Prostate gland (tissue), 2 donors: ENCODE data around the gene ARF4. TPM values are rescaled to one million over a fixed set of nuclear protein-coding genes. Genes with fewer than 3 reads are reported as not detected.
A peak's percentile ranks its signal among the peaks of the same experiment; 100 is the strongest.

Experiments
- DNase-seq: peaks from one replicate; pipeline ENCODE4 v3.0.0-alpha.2; 2019; ENCODE audit warnings: low spot score
- H3K27ac ChIP-seq, 2 donors: fragments of 200-600 bp; sonication (generic); 2 replicates each; pipeline ENCODE4 v1.5.1; 2017 to 2019
- H3K27me3 ChIP-seq: fragments of 200-600 bp; sonication (generic); replicated peaks from 2 replicates; pipeline ENCODE4 v1.5.1; 2019; ENCODE audit not compliant: insufficient read depth
- H3K36me3 ChIP-seq, 2 donors: fragments of 200-600 bp; sonication (generic); 1 replicate in 1 of 2; 2 replicates in 1 of 2; pipeline versions ENCODE4 v1.5.1 to v1.8.1; 2017 to 2019
- H3K4me1 ChIP-seq: fragments of 200-600 bp; sonication (generic); replicated peaks from 2 replicates; pipeline ENCODE4 v1.5.1; 2019
- H3K4me3 ChIP-seq, 2 donors: fragments of 200-600 bp; sonication (generic); 2 replicates each; pipeline ENCODE4 v1.5.1; 2017 to 2019
- H3K9me3 ChIP-seq: fragments of 200-600 bp; sonication (generic); 2 replicates; pipeline ENCODE4 v1.5.1; 2017
- CTCF ChIP-seq, 4 experiments: fragments of 200-600 bp in 2 of 4; fragments of 450-650 bp in 2 of 4; sonication (generic) in 2 of 4; IDR thresholded peaks; 1 replicate in 3 of 4; 2 replicates in 1 of 4; pipeline ENCODE4 v1.5.1; 2016 to 2019; ENCODE audit warnings: antibody characterized with exemption in 4 of 4, mild to moderate bottlenecking in 2 of 4, moderate library complexity in 2 of 4
- POLR2A ChIP-seq: fragments of 450-650 bp; IDR thresholded peaks from one replicate; pipeline ENCODE4 v1.6.1; 2016; ENCODE audit warnings: antibody characterized with exemption, mild to moderate bottlenecking
- POLR2AphosphoS5 ChIP-seq: sonication (generic); formaldehyde crosslinking; IDR thresholded peaks from one replicate; pipeline ENCODE4 v1.6.1; 2017; ENCODE audit warnings: antibody characterized with exemption
- WGBS: methylation state at CpG from one replicate; pipeline ENCODE4 v1.1.5; 2018; 5-methylcytosine and 5-hydroxymethylcytosine counted together
- intact Hi-C: fragments of 100-400 bp; cut with DNase I; formaldehyde crosslinking; loops from one replicate; pipeline ENCODE4 v1.14.2; 2022
- total RNA-seq, 2 donors: library from RNA; depleted of rRNA; stranded (reverse); fragments of >200 nt; gene quantifications; one replicate each; pipeline ENCODE4 v1.1.0, GENCODE V29; 2016

ARF4 gene
- total RNA-seq, 2 donors from 2014 or later, result 145 to 163 TPM

GRCh38 chr3:57555738-57556458 lies 41.2 kb downstream of the ARF4 start, which contains the start of gene PDE12:
TSS of gene PDE12 (plus strand) at chr3:57556274. CDS start at chr3:57556380, 106 bp downstream.
- peak; percentile 84 for DNase-seq
- peak; percentile 46 for TF ChIP-seq POLR2A
- peak in 2 of 4 experiments; percentile 7 to 17 for TF ChIP-seq CTCF (IDR thresholded peaks at IDR 0.05)
- peak; percentile 90 for TF ChIP-seq POLR2AphosphoS5
- Histone ChIP-seq H3K27ac (peak within 1 kb of the TSS; percentile 73 to 89), H3K9me3 (no peaks in the 10 kb centered on the region), H3K36me3 (no peaks in the 10 kb centered on the region), H3K4me3 (peak within 1 kb of the TSS; percentile 77 to 84), H3K4me1 (peaks cover 17% of the 10 kb centered on the region), H3K27me3 (no peaks in the 10 kb centered on the region)
- WGBS, result under 1% methylated on average over 54 of the region's 54 CpGs
- intact Hi-C loops, result loop anchor here (2.0 kb wide), 1 partner anchor 41 kb away; the partner anchor contains the start of gene ARF4

GRCh38 chr3:57555306-57555705 lies 41.8 kb downstream of the ARF4 start:
- no peaks in the 10 kb centered on the region for H3K36me3 ChIP-seq
- peak overlapping the region; percentile 77 to 84 for H3K4me3 ChIP-seq
- H3K27ac ChIP-seq, result peak overlapping the region; percentile 73 to 89
- TF ChIP-seq POLR2AphosphoS5 (no peak), CTCF (IDR thresholded peaks at IDR 0.05) (no peak), POLR2A (no peak)
- H3K4me1 ChIP-seq, result peaks cover 17% of the 10 kb centered on the region
- no peaks in the 10 kb centered on the region for H3K27me3 ChIP-seq
- DNase-seq, result no peak
- H3K9me3 ChIP-seq, result no peaks in the 10 kb centered on the region
- intact Hi-C loops, result no loop called here
- 22% methylated on average over 8 of the region's 8 CpGs for WGBS

- Histone ChIP-seq H3K4me1 (no peaks in the 10 kb centered on the region), H3K27ac (no peak overlapping the region), H3K9me3 (no peaks in the 10 kb centered on the region), H3K27me3 (no peaks in the 10 kb centered on the region), H3K4me3 (no peak overlapping the region), H3K36me3 (no peaks in the 10 kb centered on the region)
- TF ChIP-seq POLR2A, result no peak
- TF ChIP-seq POLR2AphosphoS5, result no peak
- no peak for TF ChIP-seq CTCF (IDR thresholded peaks at IDR 0.05)
- DNase-seq, result no peak
- WGBS, result 95% methylated on average over 1 of the region's 1 CpG
- intact Hi-C loops, result no loop called here
Measured at GRCh38 chr3:57546616-57547015, 50.5 kb downstream of the ARF4 start.

GRCh38 chr3:57545636-57546268 lies 51.4 kb downstream of the ARF4 start:
- Histone ChIP-seq H3K27me3 (no peaks in the 10 kb centered on the region), H3K36me3 (no peaks in the 10 kb centered on the region), H3K4me1 (no peaks in the 10 kb centered on the region), H3K4me3 (no peak overlapping the region), H3K9me3 (no peaks in the 10 kb centered on the region), H3K27ac (no peak overlapping the region)
- no peak for TF ChIP-seq CTCF (IDR thresholded peaks at IDR 0.05)
- TF ChIP-seq POLR2AphosphoS5, result no peak
- TF ChIP-seq POLR2A, result no peak
- DNase-seq, result no peak
- intact Hi-C loops, result no loop called here
- 64% methylated on average over 7 of the region's 7 CpGs for WGBS
